Breast epithelium (tissue), 3 donors: ENCODE measurements around the gene PNPLA7.

Experiments
- POLR2A ChIP-seq: fragments of 450-650 bp; IDR thresholded peaks from one replicate; pipeline ENCODE4 v1.6.1; 2016; ENCODE audit warnings: antibody characterized with exemption, mild to moderate bottlenecking, moderate library complexity
- TF ChIP-seq, protein P1 (sequence below), 3 donors: fragments of 450-650 bp; IDR thresholded peaks; one replicate each; pipeline ENCODE4 v1.5.1; 2016 to 2017; ENCODE audit warnings: antibody characterized with exemption in 3 of 3, mild to moderate bottlenecking in 3 of 3, moderate library complexity in 3 of 3

DNA sequence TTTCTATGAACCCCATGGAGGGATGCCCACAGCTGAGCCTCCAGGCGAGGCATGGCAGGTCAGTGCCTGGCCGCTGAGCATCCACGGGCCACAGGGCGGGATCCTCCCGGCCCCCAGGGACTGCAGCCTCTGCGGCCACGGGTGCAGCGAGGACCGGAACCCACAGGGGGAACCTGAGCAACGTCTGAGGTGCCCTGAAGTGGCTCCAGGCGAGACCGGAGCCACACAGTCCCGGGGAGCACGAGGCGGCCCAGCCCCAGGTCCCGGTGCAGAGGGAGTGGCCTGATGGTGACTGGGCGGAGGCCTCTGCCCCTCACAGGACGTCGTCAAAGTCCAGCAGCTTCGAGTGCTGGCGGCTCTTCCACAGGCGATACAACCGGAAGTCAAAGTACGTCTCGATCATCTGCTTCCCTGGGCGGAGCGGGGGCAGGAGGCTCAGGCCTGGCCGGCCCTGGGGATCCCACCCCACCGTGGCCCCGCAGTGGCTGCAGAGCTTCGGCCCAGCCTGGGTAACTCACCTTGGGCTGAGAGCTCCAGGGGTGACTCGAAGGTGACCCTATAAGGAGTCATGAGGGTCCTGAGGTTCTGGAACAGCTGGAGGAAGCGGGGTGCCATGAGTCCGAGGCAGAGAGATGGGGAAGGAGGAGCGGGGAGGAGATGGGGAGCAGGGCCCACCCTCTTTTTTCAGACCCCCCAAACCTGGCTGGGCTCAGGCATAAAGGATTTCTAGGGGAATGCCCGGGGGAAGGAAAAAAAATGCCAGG, 100.9 kb downstream of the PNPLA7 start:
- TF ChIP-seq, protein P1, sequence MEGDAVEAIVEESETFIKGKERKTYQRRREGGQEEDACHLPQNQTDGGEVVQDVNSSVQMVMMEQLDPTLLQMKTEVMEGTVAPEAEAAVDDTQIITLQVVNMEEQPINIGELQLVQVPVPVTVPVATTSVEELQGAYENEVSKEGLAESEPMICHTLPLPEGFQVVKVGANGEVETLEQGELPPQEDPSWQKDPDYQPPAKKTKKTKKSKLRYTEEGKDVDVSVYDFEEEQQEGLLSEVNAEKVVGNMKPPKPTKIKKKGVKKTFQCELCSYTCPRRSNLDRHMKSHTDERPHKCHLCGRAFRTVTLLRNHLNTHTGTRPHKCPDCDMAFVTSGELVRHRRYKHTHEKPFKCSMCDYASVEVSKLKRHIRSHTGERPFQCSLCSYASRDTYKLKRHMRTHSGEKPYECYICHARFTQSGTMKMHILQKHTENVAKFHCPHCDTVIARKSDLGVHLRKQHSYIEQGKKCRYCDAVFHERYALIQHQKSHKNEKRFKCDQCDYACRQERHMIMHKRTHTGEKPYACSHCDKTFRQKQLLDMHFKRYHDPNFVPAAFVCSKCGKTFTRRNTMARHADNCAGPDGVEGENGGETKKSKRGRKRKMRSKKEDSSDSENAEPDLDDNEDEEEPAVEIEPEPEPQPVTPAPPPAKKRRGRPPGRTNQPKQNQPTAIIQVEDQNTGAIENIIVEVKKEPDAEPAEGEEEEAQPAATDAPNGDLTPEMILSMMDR (IDR thresholded peaks at IDR 0.05), result no peak
- no peak for TF ChIP-seq POLR2A
